ENCODE results near the gene NETO1. TPM values are rescaled to one million over a fixed set of nuclear protein-coding genes. Genes with fewer than 3 reads are reported as not detected.

The NETO1 gene
- not detected in 2 replicates for total RNA-seq

GRCh38 chr18:72867746-72868584 is at the start of gene NETO1:
NETO1 (minus strand) TSS chr18:72867987; CDS start chr18:72867291, 696 bp downstream.
- DNase-seq (ENCODE audit: low read depth, low spot score): no peak

- DNase-seq (ENCODE audit: low read depth, low spot score): no peak
These were observed 42.3 kb upstream of the NETO1 start for GRCh38 chr18:72910045-72910444.

- no peak for DNase-seq (ENCODE audit: low read depth, low spot score)
These were observed 40.4 kb upstream of the NETO1 start for GRCh38 chr18:72908181-72908580.

- DNase-seq (ENCODE audit: low read depth, low spot score): no peak
These were observed 35.2 kb upstream of the NETO1 start for GRCh38 chr18:72903033-72903432.

- DNase-seq (ENCODE audit: low read depth, low spot score): no peak
These were observed 31.6 kb upstream of the NETO1 start for GRCh38 chr18:72899338-72899737.

GRCh38 chr18:72898870-72899269 is 31.1 kb upstream of the NETO1 start:
- no peak for DNase-seq (ENCODE audit: low read depth, low spot score)

GRCh38 chr18:72895548-72895947 is 27.8 kb upstream of the NETO1 start:
- no peak for DNase-seq (ENCODE audit: low read depth, low spot score)

GRCh38 chr18:72878561-72878960 is 10.8 kb upstream of the NETO1 start:
- DNase-seq (ENCODE audit: low read depth, low spot score): no peak

GRCh38 chr18:72878143-72878542 is 10.4 kb upstream of the NETO1 start:
- no peak for DNase-seq (ENCODE audit: low read depth, low spot score)

GRCh38 chr18:72871091-72871490 is 3.3 kb upstream of the NETO1 start:
- no peak for DNase-seq (ENCODE audit: low read depth, low spot score)

- DNase-seq (ENCODE audit: low read depth, low spot score): no peak
These were observed 1.7 kb upstream of the NETO1 start for GRCh38 chr18:72869226-72870185.

GRCh38 chr18:72868585-72869225 is 918 bp upstream of the NETO1 start:
- no peak for DNase-seq (ENCODE audit: low read depth, low spot score)

- no peak for DNase-seq (ENCODE audit: low read depth, low spot score)
These were observed 664 bp downstream of the NETO1 start for GRCh38 chr18:72866901-72867745.

GRCh38 chr18:72866442-72866900 is 1.3 kb downstream of the NETO1 start:
- DNase-seq (ENCODE audit: low read depth, low spot score): no peak

- DNase-seq (ENCODE audit: low read depth, low spot score): no peak
These were observed 4.0 kb downstream of the NETO1 start for GRCh38 chr18:72863754-72864153.

GRCh38 chr18:72859088-72859487 is 8.7 kb downstream of the NETO1 start:
- DNase-seq (ENCODE audit: low read depth, low spot score): no peak

GRCh38 chr18:72849671-72850070 is 18.1 kb downstream of the NETO1 start:
- no peak for DNase-seq (ENCODE audit: low read depth, low spot score)

GRCh38 chr18:72848503-72849237 is 19.1 kb downstream of the NETO1 start:
- DNase-seq (ENCODE audit: low read depth, low spot score): no peak

GRCh38 chr18:72847771-72848170 is 20.0 kb downstream of the NETO1 start:
- no peak for DNase-seq (ENCODE audit: low read depth, low spot score)
